Kidney capillary endothelial cell (primary cell): ENCODE results near the gene SH2D7.

ENCODE experiments used
- DNase-seq: peaks from one replicate; pipeline ENCODE4 v3.0.0-alpha.2; 2018; ENCODE audit warnings: low spot score

The SH2D7 gene

DNA sequence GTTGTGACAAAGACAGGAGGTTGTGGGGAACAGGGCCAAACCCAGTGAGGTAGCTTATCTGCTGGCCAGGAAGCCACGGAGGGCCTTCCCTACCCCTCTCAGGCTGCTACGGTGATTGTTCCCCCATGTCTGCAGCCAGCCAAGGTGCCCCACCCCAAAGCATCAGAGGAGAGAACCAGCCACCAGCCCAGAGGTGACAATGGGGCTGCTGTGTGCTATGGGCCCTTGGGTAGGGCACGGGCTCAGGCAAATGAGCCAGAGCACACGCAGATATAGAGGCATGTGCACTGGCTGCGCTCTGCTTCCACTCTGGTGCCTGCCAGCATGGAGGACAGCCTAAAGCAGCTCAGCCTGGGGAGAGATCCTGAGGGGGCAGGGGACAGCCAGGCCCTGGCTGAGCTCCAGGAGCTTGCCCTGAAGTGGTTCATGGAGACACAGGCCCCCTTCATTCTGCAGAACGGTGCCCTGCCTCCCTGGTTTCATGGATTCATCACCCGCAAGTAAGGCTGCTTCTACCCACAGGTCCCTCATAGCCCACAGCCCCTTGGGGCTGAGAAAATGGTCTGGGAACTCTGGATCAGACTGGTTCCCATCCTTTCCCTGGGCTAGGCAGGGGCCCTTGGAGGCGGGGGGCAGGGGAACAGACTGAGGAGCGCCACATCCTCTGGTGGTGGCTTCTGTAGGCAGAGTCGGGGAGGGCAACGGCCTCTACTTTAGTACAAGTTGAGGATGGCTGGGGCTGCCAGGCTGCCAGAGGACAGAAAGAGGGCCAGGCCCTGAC, at the start of gene SH2D7:
Gene SH2D7 (plus strand): TSS at position 301 of the 781 bp plus-strand sequence. CDS start 24 bp downstream, at position 325.
- no peak for DNase-seq

DNA sequence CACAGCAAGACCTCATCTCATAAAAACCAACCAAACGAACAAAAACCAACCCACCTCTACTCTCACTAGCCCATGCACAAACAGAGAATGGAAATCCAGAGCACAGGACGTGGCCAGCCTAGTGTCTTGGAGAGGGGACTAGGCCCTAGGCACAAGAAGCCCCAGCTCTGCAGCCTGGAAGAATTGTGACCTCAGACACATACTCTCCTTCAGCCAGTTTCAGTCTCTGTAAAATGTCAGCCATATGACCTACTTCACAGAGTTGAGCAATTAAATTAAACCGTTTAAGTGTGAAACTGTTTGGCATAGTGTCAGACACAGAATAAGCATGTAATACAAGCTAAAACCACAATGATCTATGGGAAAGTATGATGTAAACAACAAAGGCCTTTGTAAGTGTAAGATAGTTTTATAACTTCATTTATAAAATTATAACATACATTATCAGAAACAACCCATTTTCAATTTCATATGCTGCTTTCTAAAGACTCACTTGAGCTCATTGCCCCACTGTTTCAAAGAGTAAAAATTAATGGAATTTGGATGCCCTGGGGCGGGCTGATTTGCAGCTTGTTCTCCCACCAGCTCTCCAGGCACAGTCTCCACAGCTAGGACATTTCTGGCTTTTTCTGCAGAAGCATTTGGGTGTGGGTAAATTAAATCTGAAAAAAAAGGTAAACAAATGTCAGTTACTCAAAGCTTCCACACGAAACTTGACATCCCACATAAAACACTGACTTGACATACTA, 47.8 kb upstream of the SH2D7 start:
- no peak for DNase-seq

DNA sequence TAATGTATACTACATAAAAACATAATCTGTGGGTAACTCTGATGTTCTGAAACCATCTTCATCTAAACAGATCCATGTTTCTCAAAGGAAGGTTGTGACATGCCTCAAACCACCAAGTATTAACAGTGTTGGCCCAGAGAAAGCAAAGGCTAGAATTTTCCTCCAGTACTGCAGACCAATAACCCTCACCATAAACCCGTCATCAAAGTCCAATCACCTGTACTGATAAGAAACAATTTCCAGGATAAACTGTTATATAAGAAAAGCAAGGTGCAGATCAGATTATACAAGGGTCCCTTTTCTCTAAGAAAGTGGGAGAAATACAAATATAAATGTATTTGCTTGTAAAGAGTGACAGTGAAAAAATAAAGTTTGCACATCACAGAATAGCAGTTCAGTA, 47.2 kb upstream of the SH2D7 start:
- DNase-seq, result no peak

DNA sequence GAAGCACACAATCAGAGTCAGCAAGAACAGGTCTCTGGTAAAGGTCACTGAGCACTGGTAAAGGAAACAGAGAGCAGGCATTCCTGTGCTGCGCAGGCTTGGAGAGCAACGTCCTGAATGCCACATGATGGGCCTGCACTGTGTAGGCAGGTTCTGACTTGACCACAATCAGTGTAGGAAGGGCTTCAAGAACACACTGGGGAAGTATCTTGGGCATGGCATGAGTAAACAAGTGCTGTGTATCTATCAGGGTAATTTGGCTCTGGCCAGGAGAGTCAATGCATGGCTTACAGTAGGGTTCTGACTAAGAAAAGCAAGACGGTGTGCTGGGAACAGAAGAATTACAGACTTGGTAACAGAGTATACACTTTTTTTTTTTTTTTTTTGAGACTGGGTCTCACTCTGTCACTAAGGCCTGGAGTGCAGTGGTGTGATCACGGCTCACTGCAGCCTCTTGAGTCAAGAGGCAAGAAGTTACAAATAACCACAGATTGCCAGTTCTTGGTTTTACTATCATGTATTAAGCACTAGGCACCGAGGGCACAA, 45.5 kb upstream of the SH2D7 start:
- DNase-seq, result no peak

DNA sequence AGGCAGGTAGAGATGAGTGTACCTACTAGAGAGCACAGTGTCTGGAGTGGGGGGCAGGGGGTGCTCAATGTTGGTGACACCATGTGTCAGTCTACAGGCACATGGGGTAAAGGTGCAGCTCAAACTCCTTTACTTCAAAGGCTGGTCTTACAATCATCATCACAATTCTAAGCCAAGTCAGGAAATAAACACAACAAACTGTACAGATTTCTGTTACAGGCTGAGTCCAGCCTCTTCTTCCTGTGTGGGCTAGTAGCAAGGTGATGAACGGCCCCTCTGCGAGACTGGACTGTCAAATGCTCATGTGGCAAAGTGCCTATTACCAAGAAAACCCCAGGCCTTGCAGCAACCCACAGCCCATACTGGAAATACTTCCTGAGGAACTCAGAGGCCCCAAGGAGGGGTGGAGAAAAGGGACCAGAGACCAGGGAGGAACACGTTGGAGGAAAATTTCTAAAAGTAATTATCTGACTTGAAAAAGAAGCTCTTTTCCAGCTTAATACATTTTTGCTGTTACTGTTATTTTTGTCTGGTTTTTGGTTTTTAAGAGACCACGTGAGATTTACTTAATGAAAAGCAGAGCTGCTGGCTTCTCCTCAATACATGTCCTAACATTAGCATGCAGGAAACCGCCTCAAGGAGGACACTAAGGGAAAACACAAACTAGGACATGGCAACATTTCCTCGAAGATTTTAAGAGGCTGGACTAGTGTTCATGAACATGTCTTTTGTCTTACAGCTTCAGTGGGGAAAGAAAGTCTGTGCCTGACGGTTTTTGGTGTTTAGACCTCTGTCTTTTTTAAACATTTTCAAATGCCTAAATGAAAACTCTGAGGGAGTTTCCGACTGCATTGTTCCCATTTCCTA, 44.4 kb upstream of the SH2D7 start:
- DNase-seq, result no peak

DNA sequence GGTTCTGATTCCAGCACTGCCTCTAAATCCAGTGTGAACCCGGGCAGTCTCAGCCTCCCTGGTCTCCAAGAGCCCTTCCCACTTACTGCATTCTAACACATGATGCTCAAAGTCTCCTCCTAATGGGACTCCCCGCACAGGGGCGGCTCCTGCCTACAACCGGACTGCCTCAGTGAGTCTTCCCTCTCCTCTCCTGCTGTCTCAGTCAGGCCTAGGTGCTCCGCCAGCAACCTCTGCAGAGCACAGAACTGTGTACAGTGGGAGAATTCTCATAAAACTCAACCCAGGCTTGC, 43.8 kb upstream of the SH2D7 start:
- no peak for DNase-seq

DNA sequence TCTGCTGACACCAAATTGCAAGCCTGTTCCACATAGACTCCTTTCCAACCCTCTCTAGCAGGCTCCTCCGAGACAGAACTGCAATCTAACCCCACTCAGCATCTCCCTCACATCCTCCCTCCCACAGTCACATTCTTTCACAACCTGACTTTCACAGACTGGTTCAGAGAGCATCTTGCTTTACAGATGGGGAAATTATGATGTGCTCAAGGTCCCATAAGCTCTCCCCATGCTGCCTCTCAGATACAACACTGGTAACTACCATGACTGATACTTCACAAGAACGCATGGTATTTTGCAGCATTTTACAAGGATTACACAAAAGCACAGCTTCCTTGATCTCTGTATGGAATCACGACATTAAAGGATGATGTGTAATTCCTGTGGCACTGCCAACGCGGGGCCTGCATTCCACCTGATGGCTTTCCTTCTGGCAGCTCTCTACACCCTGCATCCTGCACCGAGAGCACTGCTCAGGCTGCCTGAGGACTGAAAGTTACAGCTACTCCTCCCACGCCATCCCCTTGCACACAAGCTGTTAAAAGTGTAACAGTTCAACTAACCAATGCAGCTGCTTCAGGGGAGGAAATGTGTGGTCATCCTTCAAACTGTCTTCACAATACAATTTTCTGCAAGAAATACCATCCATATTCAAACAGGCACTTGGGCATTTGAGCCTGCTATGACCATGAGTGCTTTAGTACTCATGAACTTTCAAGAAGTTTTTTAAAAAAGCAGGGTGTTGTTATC, 42.5 kb upstream of the SH2D7 start:
- no peak for DNase-seq

DNA sequence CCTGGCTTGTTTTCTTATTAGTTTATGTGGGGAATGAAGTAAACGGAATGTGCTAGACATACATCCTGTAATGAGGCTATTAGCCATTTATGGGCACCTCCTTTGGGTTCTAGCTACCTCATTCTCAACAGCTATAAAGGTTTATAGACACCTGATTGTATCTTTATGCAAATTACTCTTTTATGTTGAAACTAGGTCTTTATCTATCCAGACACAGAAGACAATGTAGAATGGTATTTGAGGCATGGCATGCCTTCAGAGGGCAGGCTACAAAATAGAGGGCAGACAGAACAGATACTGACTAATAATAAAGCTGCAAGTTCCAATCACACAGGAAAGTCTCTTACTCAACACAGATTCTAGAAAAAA, 41.9 kb upstream of the SH2D7 start:
- no peak for DNase-seq

DNA sequence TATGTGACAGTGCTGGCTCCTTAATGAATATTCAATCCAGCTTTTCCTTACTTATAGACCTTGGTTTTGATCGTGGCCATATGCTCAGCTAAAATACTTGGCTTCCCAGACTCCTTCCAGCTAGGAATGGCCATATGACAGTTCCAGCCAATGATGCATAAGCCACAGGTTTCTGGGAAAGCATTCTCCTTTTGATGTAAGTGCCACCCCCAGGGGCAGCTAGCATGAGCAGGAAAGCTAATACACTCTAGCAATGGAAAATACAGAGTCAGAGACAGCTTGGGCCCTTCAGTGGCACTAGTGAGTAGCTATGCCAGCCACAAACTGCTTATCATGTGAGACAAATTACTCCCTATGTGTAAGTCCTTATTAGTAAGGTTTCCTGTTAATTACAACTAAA, 41.5 kb upstream of the SH2D7 start:
- no peak for DNase-seq

DNA sequence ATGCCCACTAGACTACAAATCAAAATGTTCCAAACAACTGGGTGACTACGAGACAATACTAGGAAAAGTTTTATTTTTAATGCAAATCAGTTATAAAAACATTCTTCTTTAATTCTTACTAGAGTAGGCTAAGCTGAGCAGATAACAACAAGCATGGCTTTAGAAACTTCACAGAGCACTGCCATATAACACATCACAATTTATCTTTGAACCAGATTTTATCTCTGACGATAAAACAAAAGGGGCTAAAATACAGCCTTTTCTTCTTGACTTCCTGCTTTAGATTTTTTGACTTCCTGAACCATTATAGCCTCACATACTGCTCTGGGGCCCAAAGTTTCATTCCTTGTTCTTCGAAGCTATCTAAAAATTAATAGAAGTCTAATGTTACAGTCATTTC, 40.8 kb upstream of the SH2D7 start:
- no peak for DNase-seq

DNA sequence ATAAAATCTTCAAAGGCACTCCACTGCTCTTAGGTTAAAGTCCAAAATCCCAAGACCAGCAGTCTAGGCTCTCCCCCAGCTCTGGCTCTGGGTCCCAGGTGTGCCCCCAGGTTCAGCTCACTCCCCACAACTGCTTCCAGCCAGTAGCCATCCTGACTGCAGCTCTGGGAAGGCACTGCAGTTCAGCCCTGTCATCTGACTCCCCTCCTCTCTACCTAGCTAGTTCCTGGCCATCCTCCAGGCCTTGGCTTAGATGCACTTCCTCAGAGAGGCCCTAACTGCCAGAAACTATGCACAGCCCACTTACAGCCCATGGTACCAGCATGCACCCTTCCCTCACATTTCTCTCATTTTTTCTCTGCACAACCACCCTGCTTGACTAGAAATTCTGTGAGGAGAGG, 40.4 kb upstream of the SH2D7 start:
- no peak for DNase-seq

DNA sequence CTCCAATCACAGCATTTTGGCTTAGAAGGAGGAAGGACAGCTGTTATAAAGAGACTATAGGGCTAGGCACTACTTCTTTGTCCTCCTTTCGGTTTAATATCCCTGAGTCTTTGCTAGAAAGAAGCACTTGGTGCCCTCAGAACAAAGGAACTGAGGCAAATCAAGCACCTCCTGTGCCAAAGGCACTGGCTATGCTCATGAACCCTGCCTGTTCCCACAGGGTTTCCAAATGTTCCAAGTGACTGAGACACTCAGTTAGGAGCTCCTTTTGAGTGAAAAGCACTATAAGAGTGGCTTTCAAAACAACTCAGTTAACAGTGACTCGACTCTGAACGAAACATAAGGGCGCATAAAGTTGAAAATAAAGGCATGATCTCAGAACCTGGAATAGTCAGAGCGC, 39.8 kb upstream of the SH2D7 start:
- DNase-seq, result no peak

DNA sequence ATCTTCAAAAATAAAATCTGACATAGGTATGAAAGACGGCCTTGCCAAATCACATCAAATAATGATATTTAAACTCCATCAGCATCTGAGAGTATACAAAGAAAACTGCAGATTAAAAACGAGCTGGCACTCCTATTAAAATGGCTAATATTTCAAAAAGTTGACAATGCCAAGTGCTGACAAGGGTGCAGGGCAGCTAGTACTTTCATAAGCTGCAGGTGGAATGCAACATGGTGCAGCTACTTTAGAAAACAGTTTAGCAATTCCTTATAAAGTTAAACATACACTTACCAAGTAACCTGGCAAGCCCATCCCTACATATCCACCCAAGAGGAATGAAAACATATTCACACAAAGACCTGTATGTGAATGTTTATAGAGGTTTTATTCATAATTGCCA, 37.8 kb upstream of the SH2D7 start:
- DNase-seq, result no peak

DNA sequence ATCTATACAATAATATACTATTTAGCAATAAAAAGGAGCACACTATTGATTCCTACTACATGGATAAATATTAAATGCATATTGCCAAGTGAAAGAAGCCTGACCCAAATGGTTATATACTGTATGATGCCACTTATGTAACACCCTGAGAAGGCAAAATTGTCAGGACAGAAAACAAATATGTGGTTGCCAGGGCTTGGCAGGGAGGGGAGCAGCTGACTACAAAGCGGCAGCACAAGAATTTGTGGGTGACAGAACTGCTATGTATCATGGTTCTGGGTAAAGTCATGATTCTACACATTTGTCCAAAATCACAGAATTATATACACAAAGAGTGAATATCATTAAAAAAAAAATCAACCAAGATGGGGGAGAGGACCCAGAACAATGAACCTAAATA, 37.4 kb upstream of the SH2D7 start:
- no peak for DNase-seq

DNA sequence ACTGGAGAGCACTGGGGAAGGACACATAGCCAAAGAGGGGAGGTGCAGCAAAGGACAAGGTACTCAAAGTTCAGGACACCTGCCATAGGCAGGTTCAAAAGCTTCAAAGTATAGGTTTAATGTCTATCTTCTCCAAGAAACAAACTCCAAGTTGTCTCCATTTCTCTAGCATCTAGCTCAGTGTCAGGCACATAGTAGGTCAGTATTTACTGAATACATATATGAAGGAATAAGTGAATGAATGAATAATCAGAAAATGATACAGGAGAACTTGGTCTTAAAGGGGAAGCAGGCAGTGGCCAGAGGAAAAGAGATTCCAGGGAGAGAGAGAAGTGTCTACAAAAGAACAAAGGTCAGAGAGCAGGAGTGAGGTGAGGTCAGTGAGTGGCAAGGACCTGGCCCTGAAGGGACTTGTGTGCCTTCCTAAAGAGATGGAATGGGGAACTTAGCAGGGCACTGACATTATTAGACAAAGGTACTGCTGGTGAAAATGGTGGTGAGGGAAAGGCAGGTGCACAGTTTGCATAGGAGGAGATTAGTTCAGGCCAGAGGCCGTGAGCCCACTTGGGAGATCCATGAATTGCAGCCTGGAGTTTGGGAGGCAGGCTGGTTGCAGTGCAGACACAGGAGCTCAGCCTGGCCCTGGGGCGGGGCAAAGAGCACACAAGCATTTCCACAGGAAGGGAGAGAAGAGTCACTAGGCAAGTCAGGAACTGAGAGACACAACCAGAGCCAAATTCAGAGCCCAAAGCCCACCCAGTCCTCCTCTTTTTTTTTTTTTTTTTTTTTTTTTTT, 36.2 kb upstream of the SH2D7 start:
- no peak for DNase-seq

DNA sequence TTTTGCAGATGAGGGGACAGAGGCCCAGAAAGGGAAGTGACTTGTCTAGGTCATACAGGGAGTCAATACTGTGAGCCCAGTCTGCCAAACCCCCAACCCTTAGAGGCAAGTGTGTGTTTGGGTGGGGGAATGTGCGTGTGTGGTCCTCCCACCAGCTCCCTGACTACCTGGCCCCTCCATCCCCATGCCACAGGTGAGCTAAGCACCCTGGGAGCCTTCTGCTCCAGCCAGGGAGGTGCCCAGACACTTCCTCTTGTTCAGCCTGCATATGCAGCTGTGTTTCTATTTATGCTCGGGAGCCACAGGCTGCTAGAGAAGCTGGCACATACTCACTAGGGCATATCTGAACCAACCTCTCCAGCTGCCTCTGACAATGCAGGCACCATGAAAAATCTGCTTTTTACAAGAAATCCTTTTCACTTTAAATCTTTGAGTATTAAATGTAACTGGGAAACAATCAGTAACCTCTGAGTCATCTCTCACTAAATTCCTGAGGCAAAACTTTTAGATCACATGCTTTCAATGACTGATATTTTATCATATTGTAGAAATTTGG, 35.6 kb upstream of the SH2D7 start:
- DNase-seq, result no peak

DNA sequence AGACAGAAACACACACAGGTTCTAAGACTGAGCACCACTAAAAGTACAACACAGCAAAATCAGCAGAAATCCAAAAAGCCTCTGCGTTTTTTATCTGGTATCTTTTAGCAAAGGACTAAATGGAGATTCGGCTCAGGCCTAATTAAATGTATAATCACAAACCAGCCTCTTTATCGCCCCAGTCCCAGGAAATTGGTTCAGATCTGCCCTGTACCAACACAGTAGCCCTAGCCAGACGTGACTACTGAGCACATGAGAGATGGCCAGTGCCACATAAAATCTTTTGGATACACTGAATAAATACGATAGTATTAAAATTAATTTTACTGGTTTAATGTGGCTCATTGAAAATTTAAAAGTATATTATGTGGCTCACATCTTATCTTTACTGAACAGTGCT, 34.6 kb upstream of the SH2D7 start:
- no peak for DNase-seq

DNA sequence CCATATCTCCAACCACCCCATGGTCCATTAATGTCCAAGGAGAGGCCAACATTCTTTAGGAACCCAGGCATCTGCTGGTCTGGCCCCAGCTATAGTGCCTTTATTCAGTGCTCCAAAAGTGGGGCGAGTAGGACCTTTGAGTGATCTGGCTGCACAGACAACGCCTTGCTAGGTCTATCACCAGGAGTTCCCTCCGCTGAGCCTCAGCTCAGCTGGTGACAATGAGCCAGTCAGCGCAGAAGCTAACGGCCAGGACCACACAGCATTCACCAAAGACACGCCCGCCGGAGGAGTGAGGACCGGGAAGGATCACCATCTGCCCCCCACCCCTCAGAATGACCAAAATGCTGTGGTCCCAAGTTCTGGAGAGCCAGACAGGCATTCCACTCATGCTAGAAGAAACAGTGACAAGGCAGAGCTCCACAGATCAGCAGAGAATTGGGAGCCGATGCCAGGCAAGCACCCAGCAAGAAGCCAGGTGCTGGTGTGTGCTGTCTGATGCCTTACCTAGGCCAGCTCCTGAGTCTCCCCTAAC, 33.9 kb upstream of the SH2D7 start:
- DNase-seq, result no peak

DNA sequence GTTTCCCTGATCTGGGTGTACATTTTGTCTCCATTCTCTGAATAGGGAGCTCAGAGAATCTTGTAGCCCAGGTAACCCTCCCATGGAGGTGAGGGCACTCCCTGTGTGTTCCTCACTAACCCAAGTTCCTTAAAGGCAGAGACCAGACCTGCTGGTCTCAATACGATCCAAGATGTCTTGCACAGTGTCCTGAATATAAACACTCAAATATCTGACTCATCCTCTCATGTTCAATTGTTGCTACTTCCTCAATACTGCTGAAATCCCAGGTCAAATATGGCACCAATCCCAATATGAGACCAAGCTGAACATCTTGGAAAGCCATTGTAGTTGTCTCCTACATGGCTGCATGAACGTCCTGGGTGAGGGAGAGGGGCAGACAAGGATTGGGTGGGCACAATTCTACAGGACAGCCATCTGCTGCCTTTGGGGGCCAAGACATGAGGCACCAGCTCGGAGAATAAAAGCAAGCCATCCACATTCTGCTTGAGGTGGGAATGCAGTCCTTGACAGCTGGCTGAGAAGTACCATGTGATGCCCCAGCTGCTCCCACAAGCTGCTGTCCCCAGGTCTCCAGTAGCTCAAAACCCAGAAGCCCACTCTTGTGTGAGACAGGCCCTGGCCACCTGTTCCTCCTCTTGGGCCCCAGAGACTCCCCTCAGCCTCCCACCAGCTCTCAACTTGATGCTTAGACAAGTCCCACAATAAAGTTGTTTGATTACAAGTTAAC, 33.1 kb upstream of the SH2D7 start:
- DNase-seq, result no peak

DNA sequence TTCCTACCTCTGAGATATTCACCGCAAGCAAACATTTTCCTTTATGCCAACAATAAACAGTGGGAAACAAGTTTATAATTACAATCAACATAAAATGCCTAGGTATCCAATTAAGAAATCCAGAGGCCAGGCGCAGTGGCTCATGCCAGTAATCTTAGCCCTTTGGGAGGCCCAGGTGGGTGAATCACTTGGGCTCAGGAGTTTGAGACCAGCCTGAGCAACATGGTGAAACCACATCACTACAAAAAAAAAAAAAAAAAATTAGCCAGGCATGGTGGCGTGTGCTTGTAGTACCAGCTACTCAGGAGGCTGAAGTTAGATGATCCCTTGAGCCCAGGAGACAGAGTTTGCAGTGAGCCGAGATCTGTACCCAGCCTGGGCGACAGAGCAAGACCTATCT, 32.1 kb upstream of the SH2D7 start:
- DNase-seq, result no peak
